Transverse colon (tissue), 4 donors: ENCODE results near the gene RERG.

Experiments
- EP300 ChIP-seq: sonication (generic); formaldehyde crosslinking; IDR thresholded peaks from one replicate; pipeline ENCODE4 v1.6.1; 2017; ENCODE audit warnings: antibody characterized with exemption, low read depth
- POLR2A ChIP-seq: fragments of 450-650 bp; IDR thresholded peaks from one replicate; pipeline ENCODE4 v1.6.1; 2016; ENCODE audit warnings: antibody characterized with exemption, mild to moderate bottlenecking, moderate library complexity
- POLR2AphosphoS5 ChIP-seq, 3 donors: sonication (generic); formaldehyde crosslinking; IDR thresholded peaks; one replicate each; pipeline ENCODE4 v1.6.1; 2016; ENCODE audit warnings: antibody characterized with exemption in 3 of 3
- TF ChIP-seq, protein P1 (sequence below), 5 experiments: fragments of 200-600 bp in 3 of 5; fragments of 450-650 bp in 2 of 5; sonication (generic) in 3 of 5; IDR thresholded peaks; 1 replicate in 2 of 5; 2 replicates in 3 of 5; pipeline ENCODE4 v1.5.1; 2016 to 2017; ENCODE audit warnings: antibody characterized with exemption in 5 of 5, inconsistent platforms in 3 of 5, mild to moderate bottlenecking in 2 of 5, moderate library complexity in 1 of 5

DNA sequence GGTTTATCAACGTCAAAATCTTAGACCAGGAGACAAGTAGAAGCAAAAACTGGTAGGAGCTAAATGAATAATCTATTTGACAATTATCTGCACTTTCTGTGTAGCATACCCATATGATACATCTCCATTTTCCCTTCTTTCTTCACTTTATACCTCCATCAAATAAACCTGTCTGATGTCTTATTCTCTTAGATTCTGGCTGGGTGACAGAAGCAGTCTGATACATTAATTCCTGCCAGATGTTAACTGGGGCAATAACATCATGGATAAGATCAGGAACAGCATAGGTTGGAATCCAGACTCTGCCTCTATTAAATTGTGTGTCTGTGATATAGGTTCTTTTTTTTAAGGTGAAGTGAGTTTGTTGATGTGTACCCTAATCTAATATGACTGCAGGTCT, 11.7 kb upstream of the RERG start:
- TF ChIP-seq POLR2A, result no peak
- TF ChIP-seq, protein P1, sequence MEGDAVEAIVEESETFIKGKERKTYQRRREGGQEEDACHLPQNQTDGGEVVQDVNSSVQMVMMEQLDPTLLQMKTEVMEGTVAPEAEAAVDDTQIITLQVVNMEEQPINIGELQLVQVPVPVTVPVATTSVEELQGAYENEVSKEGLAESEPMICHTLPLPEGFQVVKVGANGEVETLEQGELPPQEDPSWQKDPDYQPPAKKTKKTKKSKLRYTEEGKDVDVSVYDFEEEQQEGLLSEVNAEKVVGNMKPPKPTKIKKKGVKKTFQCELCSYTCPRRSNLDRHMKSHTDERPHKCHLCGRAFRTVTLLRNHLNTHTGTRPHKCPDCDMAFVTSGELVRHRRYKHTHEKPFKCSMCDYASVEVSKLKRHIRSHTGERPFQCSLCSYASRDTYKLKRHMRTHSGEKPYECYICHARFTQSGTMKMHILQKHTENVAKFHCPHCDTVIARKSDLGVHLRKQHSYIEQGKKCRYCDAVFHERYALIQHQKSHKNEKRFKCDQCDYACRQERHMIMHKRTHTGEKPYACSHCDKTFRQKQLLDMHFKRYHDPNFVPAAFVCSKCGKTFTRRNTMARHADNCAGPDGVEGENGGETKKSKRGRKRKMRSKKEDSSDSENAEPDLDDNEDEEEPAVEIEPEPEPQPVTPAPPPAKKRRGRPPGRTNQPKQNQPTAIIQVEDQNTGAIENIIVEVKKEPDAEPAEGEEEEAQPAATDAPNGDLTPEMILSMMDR (IDR thresholded peaks at IDR 0.05), result no peak
- no peak for TF ChIP-seq POLR2AphosphoS5 (IDR thresholded peaks at IDR 0.05)
- no peak for TF ChIP-seq EP300
